ENCODE data around the gene CRISP3.

Gene CRISP3

GRCh38 chr6:49744259-49744658 lies at the start of gene CRISP3:
CRISP3 (minus strand) TSS chr6:49744388; CDS start chr6:49744367, 21 bp downstream.
- no peaks in the 10 kb centered on the region for H3K9me3 Mint-ChIP-seq
- no peak for ATAC-seq
- H3K4me3 Mint-ChIP-seq, result no peak within 1 kb of the TSS
- H3K4me1 Mint-ChIP-seq, result no peaks in the 10 kb centered on the region
- H3K27ac Mint-ChIP-seq, result no peak within 1 kb of the TSS
- no peaks in the 10 kb centered on the region for H3K27me3 Mint-ChIP-seq
- DNase-seq, result no peak

GRCh38 chr6:49790341-49790740 lies 46.2 kb upstream of the CRISP3 start:
- H3K4me3 Mint-ChIP-seq, result no peak overlapping the region
- H3K9me3 Mint-ChIP-seq, result peaks cover 0 to 6% of the 10 kb centered on the region in 2 donors
- H3K27me3 Mint-ChIP-seq, result no peaks in the 10 kb centered on the region
- no peaks in the 10 kb centered on the region for H3K4me1 Mint-ChIP-seq
- ATAC-seq (no peak), DNase-seq (no peak)
- no peak overlapping the region for H3K27ac Mint-ChIP-seq

GRCh38 chr6:49787176-49787575 lies 43.0 kb upstream of the CRISP3 start, which contains the start of gene PGK2:
PGK2 (minus strand) TSS chr6:49787285; CDS start chr6:49787187, 98 bp downstream.
- ATAC-seq (no peak), DNase-seq (no peak)
- no peak within 1 kb of the TSS for H3K4me3 Mint-ChIP-seq
- H3K27ac Mint-ChIP-seq, result no peak within 1 kb of the TSS
- no peaks in the 10 kb centered on the region for H3K27me3 Mint-ChIP-seq
- no peaks in the 10 kb centered on the region for H3K4me1 Mint-ChIP-seq
- peaks cover 0 to 10% of the 10 kb centered on the region in 2 donors for H3K9me3 Mint-ChIP-seq

- no peak overlapping the region for H3K4me3 Mint-ChIP-seq
- no peaks in the 10 kb centered on the region for H3K4me1 Mint-ChIP-seq
- no peak overlapping the region for H3K27ac Mint-ChIP-seq
- DNase-seq, result no peak
- H3K27me3 Mint-ChIP-seq, result no peaks in the 10 kb centered on the region
- peaks cover 0 to 11% of the 10 kb centered on the region in 2 donors for H3K9me3 Mint-ChIP-seq
- no peak for ATAC-seq
Measured at GRCh38 chr6:49784272-49784671, 40.1 kb upstream of the CRISP3 start.

- Mint-ChIP-seq H3K27me3 (no peaks in the 10 kb centered on the region), H3K4me1 (no peaks in the 10 kb centered on the region), H3K9me3 (peaks cover 0 to 11% of the 10 kb centered on the region in 2 donors), H3K4me3 (no peak overlapping the region), H3K27ac (no peak overlapping the region)
- ATAC-seq, result no peak
- no peak for DNase-seq
Measured at GRCh38 chr6:49782725-49783124, 38.5 kb upstream of the CRISP3 start.

GRCh38 chr6:49782293-49782692 lies 38.1 kb upstream of the CRISP3 start:
- ATAC-seq, result no peak
- Mint-ChIP-seq H3K4me1 (no peaks in the 10 kb centered on the region), H3K27me3 (no peaks in the 10 kb centered on the region), H3K4me3 (no peak overlapping the region), H3K9me3 (peaks cover 0 to 11% of the 10 kb centered on the region in 2 donors), H3K27ac (no peak overlapping the region)
- DNase-seq, result no peak

GRCh38 chr6:49776444-49776843 lies 32.3 kb upstream of the CRISP3 start:
- no peak for ATAC-seq
- peaks cover 0 to 7% of the 10 kb centered on the region in 2 donors for H3K9me3 Mint-ChIP-seq
- no peaks in the 10 kb centered on the region for H3K27me3 Mint-ChIP-seq
- no peaks in the 10 kb centered on the region for H3K4me1 Mint-ChIP-seq
- H3K4me3 Mint-ChIP-seq, result no peak overlapping the region
- DNase-seq, result no peak
- no peak overlapping the region for H3K27ac Mint-ChIP-seq

- no peaks in the 10 kb centered on the region for H3K4me1 Mint-ChIP-seq
- H3K9me3 Mint-ChIP-seq, result peaks cover 0 to 7% of the 10 kb centered on the region in 2 donors
- no peak overlapping the region for H3K27ac Mint-ChIP-seq
- no peaks in the 10 kb centered on the region for H3K27me3 Mint-ChIP-seq
- ATAC-seq (no peak), DNase-seq (no peak)
- no peak overlapping the region for H3K4me3 Mint-ChIP-seq
Measured at GRCh38 chr6:49775043-49775442, 30.9 kb upstream of the CRISP3 start.

GRCh38 chr6:49772285-49772684 lies 28.1 kb upstream of the CRISP3 start:
- Mint-ChIP-seq H3K27me3 (no peaks in the 10 kb centered on the region), H3K4me1 (no peaks in the 10 kb centered on the region), H3K27ac (no peak overlapping the region), H3K9me3 (peaks cover 0 to 7% of the 10 kb centered on the region in 2 donors), H3K4me3 (no peak overlapping the region)
- ATAC-seq (no peak), DNase-seq (no peak)

GRCh38 chr6:49766762-49767161 lies 22.6 kb upstream of the CRISP3 start:
- DNase-seq, result no peak
- Mint-ChIP-seq H3K27ac (no peak overlapping the region), H3K4me1 (no peaks in the 10 kb centered on the region), H3K9me3 (peaks cover under 1 to 4% of the 10 kb centered on the region in 2 donors), H3K4me3 (no peak overlapping the region), H3K27me3 (no peaks in the 10 kb centered on the region)
- no peak for ATAC-seq

- Mint-ChIP-seq H3K27ac (no peak overlapping the region), H3K4me3 (no peak overlapping the region), H3K4me1 (no peaks in the 10 kb centered on the region), H3K9me3 (peaks cover 0 to 12% of the 10 kb centered on the region in 2 donors), H3K27me3 (no peaks in the 10 kb centered on the region)
- DNase-seq, result no peak
- ATAC-seq, result no peak
Measured at GRCh38 chr6:49764571-49765236, 20.5 kb upstream of the CRISP3 start.

- H3K27ac Mint-ChIP-seq, result no peak overlapping the region
- H3K4me1 Mint-ChIP-seq, result no peaks in the 10 kb centered on the region
- H3K27me3 Mint-ChIP-seq, result no peaks in the 10 kb centered on the region
- no peak for DNase-seq
- no peaks in the 10 kb centered on the region for H3K9me3 Mint-ChIP-seq
- no peak for ATAC-seq
- no peak overlapping the region for H3K4me3 Mint-ChIP-seq
Measured at GRCh38 chr6:49743429-49743828, 759 bp downstream of the CRISP3 start.

- H3K4me3 Mint-ChIP-seq, result no peak overlapping the region
- ATAC-seq (no peak), DNase-seq (no peak)
- H3K27me3 Mint-ChIP-seq, result no peaks in the 10 kb centered on the region
- no peak overlapping the region for H3K27ac Mint-ChIP-seq
- no peaks in the 10 kb centered on the region for H3K9me3 Mint-ChIP-seq
- no peaks in the 10 kb centered on the region for H3K4me1 Mint-ChIP-seq
Measured at GRCh38 chr6:49739423-49739822, 4.8 kb downstream of the CRISP3 start.

- Mint-ChIP-seq H3K9me3 (no peaks in the 10 kb centered on the region), H3K4me1 (no peaks in the 10 kb centered on the region), H3K4me3 (no peak overlapping the region), H3K27me3 (no peaks in the 10 kb centered on the region), H3K27ac (no peak overlapping the region)
- no peak for ATAC-seq
- DNase-seq, result no peak
Measured at GRCh38 chr6:49736017-49736508, 8.1 kb downstream of the CRISP3 start.

- Mint-ChIP-seq H3K27ac (no peak overlapping the region), H3K4me3 (no peak overlapping the region), H3K27me3 (no peaks in the 10 kb centered on the region), H3K4me1 (no peaks in the 10 kb centered on the region), H3K9me3 (no peaks in the 10 kb centered on the region)
- no peak for DNase-seq
- ATAC-seq, result no peak
Measured at GRCh38 chr6:49733680-49734079, 10.5 kb downstream of the CRISP3 start.

GRCh38 chr6:49732781-49733180 lies 11.4 kb downstream of the CRISP3 start:
- no peaks in the 10 kb centered on the region for H3K9me3 Mint-ChIP-seq
- H3K4me1 Mint-ChIP-seq, result no peaks in the 10 kb centered on the region
- ATAC-seq (no peak), DNase-seq (no peak)
- no peak overlapping the region for H3K4me3 Mint-ChIP-seq
- no peak overlapping the region for H3K27ac Mint-ChIP-seq
- H3K27me3 Mint-ChIP-seq, result no peaks in the 10 kb centered on the region

- ATAC-seq (no peak), DNase-seq (no peak)
- Mint-ChIP-seq H3K27ac (no peak overlapping the region), H3K4me1 (no peaks in the 10 kb centered on the region), H3K27me3 (no peaks in the 10 kb centered on the region), H3K4me3 (no peak overlapping the region), H3K9me3 (no peaks in the 10 kb centered on the region)
Measured at GRCh38 chr6:49730251-49730650, 13.9 kb downstream of the CRISP3 start.
